Esophagus squamous epithelium (tissue), 4 donors: ENCODE data around the gene MTSS2.

Experiments used
- POLR2A ChIP-seq, 4 donors: fragments of 450-650 bp; IDR thresholded peaks; one replicate each; pipeline ENCODE4 v1.6.1; 2017; ENCODE audit warnings: antibody characterized with exemption in 4 of 4, mild to moderate bottlenecking in 4 of 4, moderate library complexity in 3 of 4
- TF ChIP-seq, protein P1 (sequence below), 6 experiments: fragments of 450-650 bp in 4 of 6; fragments of 200-600 bp in 2 of 6; sonication (generic) in 2 of 6; IDR thresholded peaks; one replicate each; pipeline ENCODE4 v1.5.1; 2016 to 2019; ENCODE audit warnings: antibody characterized with exemption in 6 of 6, mild to moderate bottlenecking in 4 of 6, moderate library complexity in 4 of 6

DNA sequence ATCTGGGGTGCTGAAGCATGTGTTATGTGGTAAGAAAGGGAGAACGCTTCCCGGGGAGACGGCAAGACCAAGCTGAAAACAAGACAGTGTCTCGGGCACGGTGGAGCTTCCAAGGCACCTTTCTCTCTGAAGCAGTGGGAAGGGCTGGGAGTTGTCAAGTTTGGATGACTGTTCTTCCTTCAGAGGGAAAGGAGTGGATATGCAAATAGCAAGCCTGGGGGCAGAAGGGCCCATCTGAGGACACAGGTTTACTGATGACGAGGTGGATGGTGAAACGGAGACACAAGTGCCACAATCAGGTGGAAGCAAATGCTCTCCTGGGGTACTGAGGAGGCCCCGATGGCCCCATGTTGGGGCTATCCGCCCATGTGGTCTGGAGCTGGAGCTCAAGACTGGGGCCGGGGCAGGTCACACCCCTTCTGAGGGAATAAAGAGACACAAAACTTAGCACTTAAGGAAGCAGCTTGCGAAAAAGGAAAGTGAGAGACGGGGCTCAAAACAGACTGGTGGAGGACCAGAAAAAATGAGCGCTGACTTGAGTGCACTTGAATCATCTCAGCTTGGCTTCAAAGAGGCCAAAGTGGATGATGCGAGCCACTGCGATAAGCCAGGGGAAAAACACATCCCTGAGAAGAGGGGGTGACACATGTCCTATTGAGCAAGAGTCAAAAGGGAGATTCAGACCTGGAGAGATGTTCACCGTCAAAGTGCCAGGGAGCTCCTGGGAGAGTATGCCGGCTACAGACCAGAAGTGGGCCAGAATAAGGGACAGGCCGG is 34.8 kb upstream of the MTSS2 start:
- TF ChIP-seq POLR2A (IDR thresholded peaks at IDR 0.05), result no peak
- TF ChIP-seq, protein P1, sequence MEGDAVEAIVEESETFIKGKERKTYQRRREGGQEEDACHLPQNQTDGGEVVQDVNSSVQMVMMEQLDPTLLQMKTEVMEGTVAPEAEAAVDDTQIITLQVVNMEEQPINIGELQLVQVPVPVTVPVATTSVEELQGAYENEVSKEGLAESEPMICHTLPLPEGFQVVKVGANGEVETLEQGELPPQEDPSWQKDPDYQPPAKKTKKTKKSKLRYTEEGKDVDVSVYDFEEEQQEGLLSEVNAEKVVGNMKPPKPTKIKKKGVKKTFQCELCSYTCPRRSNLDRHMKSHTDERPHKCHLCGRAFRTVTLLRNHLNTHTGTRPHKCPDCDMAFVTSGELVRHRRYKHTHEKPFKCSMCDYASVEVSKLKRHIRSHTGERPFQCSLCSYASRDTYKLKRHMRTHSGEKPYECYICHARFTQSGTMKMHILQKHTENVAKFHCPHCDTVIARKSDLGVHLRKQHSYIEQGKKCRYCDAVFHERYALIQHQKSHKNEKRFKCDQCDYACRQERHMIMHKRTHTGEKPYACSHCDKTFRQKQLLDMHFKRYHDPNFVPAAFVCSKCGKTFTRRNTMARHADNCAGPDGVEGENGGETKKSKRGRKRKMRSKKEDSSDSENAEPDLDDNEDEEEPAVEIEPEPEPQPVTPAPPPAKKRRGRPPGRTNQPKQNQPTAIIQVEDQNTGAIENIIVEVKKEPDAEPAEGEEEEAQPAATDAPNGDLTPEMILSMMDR (IDR thresholded peaks at IDR 0.05), result no peak
